GM12873 (cell line): Measurements from ENCODE around the gene SLC22A5.

ENCODE experiments used
- TF ChIP-seq, protein P1 (sequence below): IDR thresholded peaks from 2 replicates; pipeline ENCODE4 v1.5.1; 2012; ENCODE audit warnings: low read depth, mild to moderate bottlenecking, moderate library complexity, low read length, control low read depth; ENCODE audit not compliant: insufficient read depth; ENCODE audit errors: missing control alignments

Gene SLC22A5

DNA sequence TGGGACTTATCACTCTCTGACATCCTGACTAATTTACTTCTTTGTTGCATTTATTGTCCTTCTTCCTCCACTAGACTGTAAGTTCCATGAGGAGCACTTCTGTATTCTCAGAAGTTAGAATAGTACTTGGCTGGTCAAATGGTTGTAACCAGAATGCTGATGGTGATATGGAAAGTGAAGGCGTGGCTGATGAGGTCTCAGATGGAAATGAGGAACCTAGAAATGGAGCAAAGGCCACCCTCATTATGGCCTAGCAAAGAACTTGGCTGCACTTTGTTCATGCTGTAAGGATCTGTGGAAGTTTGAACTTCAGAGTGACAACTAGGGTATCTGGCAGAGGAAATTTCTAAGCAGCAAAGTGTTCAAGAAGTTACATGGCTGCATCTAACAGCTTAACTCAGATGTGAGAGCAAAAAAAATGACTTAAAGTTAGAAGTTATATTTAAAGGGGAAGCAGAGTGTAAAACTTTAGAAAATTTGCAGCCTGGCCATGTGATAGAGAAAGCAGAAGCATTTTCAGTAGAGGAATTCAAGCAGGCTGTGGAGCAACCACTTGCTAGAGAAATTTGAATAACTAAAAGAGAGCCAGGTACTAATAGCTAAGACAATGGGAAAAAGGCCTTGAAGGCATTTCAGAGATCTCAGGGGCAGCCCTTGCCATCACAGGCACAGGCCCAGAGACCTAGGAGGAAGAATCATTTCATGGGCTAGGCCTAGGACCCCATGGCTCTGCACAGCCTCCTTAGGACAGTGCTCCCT lies 14.9 kb upstream of the SLC22A5 start:
- TF ChIP-seq, protein P1, sequence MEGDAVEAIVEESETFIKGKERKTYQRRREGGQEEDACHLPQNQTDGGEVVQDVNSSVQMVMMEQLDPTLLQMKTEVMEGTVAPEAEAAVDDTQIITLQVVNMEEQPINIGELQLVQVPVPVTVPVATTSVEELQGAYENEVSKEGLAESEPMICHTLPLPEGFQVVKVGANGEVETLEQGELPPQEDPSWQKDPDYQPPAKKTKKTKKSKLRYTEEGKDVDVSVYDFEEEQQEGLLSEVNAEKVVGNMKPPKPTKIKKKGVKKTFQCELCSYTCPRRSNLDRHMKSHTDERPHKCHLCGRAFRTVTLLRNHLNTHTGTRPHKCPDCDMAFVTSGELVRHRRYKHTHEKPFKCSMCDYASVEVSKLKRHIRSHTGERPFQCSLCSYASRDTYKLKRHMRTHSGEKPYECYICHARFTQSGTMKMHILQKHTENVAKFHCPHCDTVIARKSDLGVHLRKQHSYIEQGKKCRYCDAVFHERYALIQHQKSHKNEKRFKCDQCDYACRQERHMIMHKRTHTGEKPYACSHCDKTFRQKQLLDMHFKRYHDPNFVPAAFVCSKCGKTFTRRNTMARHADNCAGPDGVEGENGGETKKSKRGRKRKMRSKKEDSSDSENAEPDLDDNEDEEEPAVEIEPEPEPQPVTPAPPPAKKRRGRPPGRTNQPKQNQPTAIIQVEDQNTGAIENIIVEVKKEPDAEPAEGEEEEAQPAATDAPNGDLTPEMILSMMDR = no peak

DNA sequence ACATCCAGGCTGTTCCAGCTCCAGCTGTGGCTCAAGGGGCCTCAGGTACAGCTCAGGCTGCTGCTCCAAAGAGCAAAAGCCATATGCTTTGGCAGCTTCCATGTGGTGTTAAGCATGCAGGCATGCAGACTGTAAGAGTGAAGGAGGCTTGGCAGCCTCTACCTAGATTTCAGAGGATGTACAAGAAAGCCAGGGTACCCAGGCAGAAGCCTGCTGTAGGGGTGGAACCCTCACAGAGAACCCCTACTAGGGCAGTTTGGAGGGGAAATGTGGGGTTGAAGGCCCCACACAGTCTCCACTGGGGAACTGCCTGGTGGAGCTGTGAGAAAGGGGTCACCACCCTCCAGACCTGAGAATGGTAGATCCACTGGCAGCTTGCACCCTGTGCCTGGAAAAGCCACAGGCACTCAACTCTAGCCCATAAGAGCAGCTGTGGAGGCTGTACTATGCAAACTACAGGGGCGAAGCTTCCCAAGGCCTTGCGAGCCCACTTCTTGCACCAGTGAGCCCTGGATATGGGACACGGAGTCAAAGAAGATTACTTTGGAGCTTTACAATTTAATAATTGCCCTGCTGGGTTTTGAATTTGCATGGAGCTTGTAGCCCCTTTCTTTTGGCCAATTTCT lies 14.3 kb upstream of the SLC22A5 start:
- TF ChIP-seq, protein P1 = no peak

DNA sequence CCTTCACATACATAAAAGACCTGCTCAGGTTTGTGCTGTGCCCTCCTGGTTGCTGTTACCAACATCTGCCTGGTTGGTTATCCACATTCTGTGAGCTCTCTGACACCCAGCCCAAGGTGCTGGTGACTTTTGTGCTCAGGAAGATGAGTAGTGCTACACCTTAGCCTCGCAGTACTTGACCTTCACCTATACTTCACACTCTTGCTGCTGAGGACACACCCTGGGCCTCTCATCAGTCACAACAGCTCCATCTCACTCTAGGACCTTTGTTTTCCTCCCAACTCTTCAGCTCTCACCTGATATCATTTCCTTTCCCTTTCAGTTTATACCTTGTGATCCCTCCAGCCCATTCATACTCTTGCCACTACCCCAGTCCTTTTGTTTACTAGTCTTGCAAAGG lies 10.7 kb upstream of the SLC22A5 start:
- TF ChIP-seq, protein P1 = no peak

DNA sequence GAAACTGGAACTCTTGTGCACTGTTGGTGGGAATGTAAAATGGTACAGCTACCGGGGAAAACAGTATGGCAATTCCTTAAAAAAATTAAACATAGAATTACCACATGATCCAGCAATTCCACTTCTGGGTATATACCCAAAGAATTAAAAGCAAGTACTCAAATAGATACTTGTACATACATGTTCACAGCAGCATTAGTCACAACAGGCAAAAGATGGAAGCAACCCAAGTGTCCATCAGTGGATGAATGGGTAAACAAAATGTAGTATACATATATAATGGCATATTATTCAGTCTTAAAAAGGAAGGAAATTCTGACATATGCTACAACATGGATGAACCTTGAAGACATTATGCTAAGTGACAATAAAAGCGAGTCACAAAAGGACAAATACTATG lies 7.4 kb upstream of the SLC22A5 start:
- TF ChIP-seq, protein P1 = no peak

DNA sequence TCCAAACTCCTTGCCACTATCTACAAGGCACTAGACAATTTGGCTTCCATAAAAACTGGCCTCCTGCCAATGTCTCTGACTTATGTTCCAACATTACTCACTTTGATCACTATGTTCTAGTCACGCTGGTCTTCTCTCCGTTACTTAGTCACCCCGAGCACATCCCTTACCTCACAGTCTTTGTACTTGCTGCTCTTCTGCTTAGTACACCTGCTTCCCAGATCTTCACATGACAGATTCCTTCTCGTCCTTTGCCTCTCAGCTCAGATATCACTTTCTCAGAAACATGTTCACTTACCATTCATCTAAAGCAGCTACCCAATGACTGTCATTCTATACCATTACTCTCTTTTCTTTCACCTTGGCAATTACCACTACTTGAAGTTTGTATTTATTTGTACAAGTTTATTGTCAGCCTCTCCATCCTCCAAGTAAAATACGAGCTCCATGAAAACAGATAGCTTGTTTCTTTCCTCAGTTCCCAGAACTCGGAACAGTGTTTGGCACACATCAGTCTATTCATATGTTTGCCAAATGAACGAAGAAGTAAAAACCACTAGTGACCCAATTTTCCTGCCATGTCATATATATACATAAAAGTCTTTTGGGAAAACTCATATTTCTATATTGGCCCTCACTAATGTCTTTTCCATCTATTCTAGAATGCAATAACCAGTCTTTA lies 5.9 kb upstream of the SLC22A5 start:
- TF ChIP-seq, protein P1 = no peak

DNA sequence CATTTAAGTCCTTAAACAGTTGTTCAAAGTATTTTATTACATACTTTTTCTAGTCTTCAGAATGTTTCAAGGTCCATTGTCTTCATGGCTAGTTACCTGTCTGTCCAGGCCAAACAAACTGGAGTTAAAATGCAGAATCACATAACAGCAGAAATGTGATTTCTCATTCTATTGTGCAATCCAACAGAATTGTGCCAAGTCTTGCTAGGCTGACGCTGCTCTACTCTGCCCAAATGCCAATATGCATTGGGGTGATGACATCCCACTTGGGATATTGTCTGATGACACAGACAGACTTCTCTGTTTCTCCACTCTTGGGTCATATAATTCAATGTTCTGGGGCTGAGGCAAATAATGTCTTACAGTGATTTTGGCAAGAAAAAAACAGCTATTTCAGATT lies 5.2 kb upstream of the SLC22A5 start:
- TF ChIP-seq, protein P1 = no peak

DNA sequence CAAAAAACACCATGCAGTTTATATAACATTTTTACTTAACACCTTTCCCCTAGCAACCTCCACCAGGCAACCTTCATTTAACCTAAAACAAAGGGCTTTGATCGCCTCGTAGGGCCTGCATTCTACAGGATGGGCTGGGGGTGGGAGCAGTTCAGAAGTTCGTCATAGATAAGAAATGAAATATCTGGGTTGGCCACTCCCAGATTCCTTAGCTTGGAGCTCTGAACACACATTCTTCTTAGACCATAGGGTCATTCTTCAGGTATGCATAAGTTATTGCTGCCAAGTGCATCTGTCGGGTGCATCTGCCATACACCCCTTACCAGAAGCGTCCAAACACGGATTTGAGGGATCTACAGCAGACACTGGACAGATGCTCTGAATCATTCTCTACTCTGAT lies 4.3 kb upstream of the SLC22A5 start:
- TF ChIP-seq, protein P1 = no peak
